Stimulated activated CD4-positive, alpha-beta T cell treated with anti-CD3 and anti-CD28 coated beads, Interleukin-4, amount 100 ng/mL, for 48 hours (primary cell): ENCODE results near the gene MAGEA6.

Experiments
- DNase-seq, 2 donors: peaks; one replicate each; pipeline ENCODE4 v3.0.0-alpha.2; 2020; ENCODE audit warnings: low read depth in 2 of 2

Gene MAGEA6

GRCh38 chrX:152733261-152733975 lies 36.1 kb downstream of the MAGEA6 start, which contains the start of the genes CSAG1 and MAGEA12:
TSS of gene CSAG1 (minus strand) at chrX:152733721. CDS start at chrX:152732460, 1,261 bp downstream.
TSS of gene MAGEA12 (plus strand) at chrX:152733757. CDS start at chrX:152736162, 2,405 bp downstream.
- DNase-seq = no peak

- DNase-seq = no peak
Measured at GRCh38 chrX:152725409-152725808, 44.1 kb downstream of the MAGEA6 start.
